ENCODE results near the gene UFL1.

GRCh38 chr6:96528193-96528592 is 6.6 kb downstream of the UFL1 start:
- TF ChIP-seq CTCF (IDR thresholded peaks at IDR 0.05), result no peak
- no peak for TF ChIP-seq MXI1 (IDR thresholded peaks at IDR 0.05; ENCODE audit: low read depth, low read length)
- no peak for TF ChIP-seq EP300 (IDR thresholded peaks at IDR 0.05; ENCODE audit: borderline replicate concordance in 1 of 2, low read depth in 1 of 2, low read length in 1 of 2)
- TF ChIP-seq USF1 (IDR thresholded peaks at IDR 0.05; ENCODE audit: borderline replicate concordance, low read depth), result no peak
- no peak for TF ChIP-seq POLR2AphosphoS5 (IDR thresholded peaks at IDR 0.05; ENCODE audit: low read depth, low read length)
- no peak for TF ChIP-seq USF2 (IDR thresholded peaks at IDR 0.05; ENCODE audit: borderline replicate concordance, low read depth, low read length)
- TF ChIP-seq RAD21 (IDR thresholded peaks at IDR 0.05; ENCODE audit: low read length), result no peak
- TF ChIP-seq EZH2phosphoT487 (IDR thresholded peaks at IDR 0.05; ENCODE audit: borderline replicate concordance, low read depth), result no peak
- no peak for TF ChIP-seq CHD2 (IDR thresholded peaks at IDR 0.05; ENCODE audit: low read length, partially characterized antibody)

Data from SK-N-SH (cell line).